Neural progenitor cell (in vitro differentiated cells): ENCODE results near the gene ATOH1. TPM values are rescaled to one million over a fixed set of nuclear protein-coding genes. Genes with fewer than 3 reads are reported as not detected.

ENCODE experiments used
- DNase-seq: peaks from one replicate; pipeline ENCODE4 v3.0.0-alpha.2; 2016; ENCODE audit warnings: low spot score
- H2AFZ ChIP-seq: fragments of 200-600 bp; sonication (generic); replicated peaks from 2 replicates; pipeline ENCODE4 v1.6.1; 2016; ENCODE audit warnings: antibody characterized with exemption
- H3F3A ChIP-seq: fragments of 200-600 bp; sonication (generic); 2 replicates; pipeline ENCODE4 v1.6.1; 2016; ENCODE audit warnings: antibody characterized with exemption, low read depth
- H3K27ac ChIP-seq: fragments of 200-600 bp; sonication (generic); 2 replicates; pipeline ENCODE4 v1.5.1; 2016; ENCODE audit warnings: mild to moderate bottlenecking
- H3K27me3 ChIP-seq: fragments of 200-600 bp; sonication (generic); 2 replicates; pipeline ENCODE4 v1.6.1; 2016; ENCODE audit warnings: mild to moderate bottlenecking, moderate library complexity
- H3K36me3 ChIP-seq: fragments of 200-600 bp; sonication (generic); 2 replicates; pipeline ENCODE4 v1.5.1; 2016
- H3K4me1 ChIP-seq: fragments of 200-600 bp; sonication (generic); 2 replicates; pipeline ENCODE4 v1.6.1; 2016; ENCODE audit warnings: mixed run types
- H3K4me2 ChIP-seq: fragments of 200-600 bp; sonication (generic); 2 replicates; pipeline ENCODE4 v1.6.1; 2016
- H3K4me3 ChIP-seq: fragments of 200-600 bp; sonication (generic); 2 replicates; pipeline ENCODE4 v1.5.1; 2016
- H3K79me2 ChIP-seq: fragments of 200-600 bp; sonication (generic); 2 replicates; pipeline ENCODE4 v1.6.1; 2016; ENCODE audit warnings: low read depth
- H3K9ac ChIP-seq: fragments of 200-600 bp; sonication (generic); 2 replicates; pipeline ENCODE4 v1.6.1; 2016
- H3K9me3 ChIP-seq: fragments of 200-600 bp; sonication (generic); 2 replicates; pipeline ENCODE4 v1.5.1; 2016; ENCODE audit warnings: low read depth
- H4K20me1 ChIP-seq: fragments of 200-600 bp; sonication (generic); 2 replicates; pipeline ENCODE4 v1.6.1; 2016; ENCODE audit warnings: low read depth
- H3K27ac Mint-ChIP-seq: 3 replicates; pipeline ENCODE4 v1.8.0; 2021; ENCODE audit warnings: mixed read lengths
- H3K27me3 Mint-ChIP-seq: 2 replicates; pipeline ENCODE4 v1.8.0; 2022; ENCODE audit warnings: low read depth, mild to moderate bottlenecking, inconsistent platforms, moderate library complexity, mixed read lengths; ENCODE audit not compliant: insufficient read depth
- H3K36me3 Mint-ChIP-seq: 3 replicates; pipeline ENCODE4 v1.8.0; 2021; ENCODE audit warnings: mixed read lengths
- H3K4me1 Mint-ChIP-seq: 3 replicates; pipeline ENCODE4 v1.8.0; 2021; ENCODE audit warnings: mixed read lengths
- H3K4me3 Mint-ChIP-seq: 3 replicates; pipeline ENCODE4 v1.8.0; 2021; ENCODE audit warnings: mild to moderate bottlenecking, moderate library complexity, mixed read lengths
- H3K9me3 Mint-ChIP-seq: 3 replicates; pipeline ENCODE4 v1.8.0; 2020; ENCODE audit warnings: mixed read lengths
- CTCF ChIP-seq: fragments of 200-600 bp; sonication (generic); IDR thresholded peaks from 2 replicates; pipeline ENCODE4 v1.5.1; 2017; ENCODE audit warnings: antibody characterized with exemption, mild to moderate bottlenecking
- EZH2 ChIP-seq: fragments of 200-600 bp; sonication (generic); IDR thresholded peaks from 2 replicates; pipeline ENCODE4 v1.6.1; 2017; ENCODE audit warnings: antibody characterized with exemption, mild to moderate bottlenecking, moderate library complexity
- EZH2phosphoT487 ChIP-seq: fragments of 200-600 bp; sonication (generic); IDR thresholded peaks from 2 replicates; pipeline ENCODE4 v1.6.1; 2017; ENCODE audit warnings: antibody characterized with exemption
- total RNA-seq: library from RNA; depleted of rRNA; stranded (reverse); fragments of >200 nt; gene quantifications from 2 replicates; pipeline ENCODE4 v1.2.3, GENCODE V29; 2015; ENCODE audit warnings: low replicate concordance

Gene ATOH1
- total RNA-seq, 1 donor from 2014 or later: not detected

- Histone ChIP-seq H3K9me3 (no peaks in the 10 kb centered on the region), H3K36me3 (no peaks in the 10 kb centered on the region), H3K27me3 (peaks cover 40% of the 10 kb centered on the region), H4K20me1 (no peaks in the 10 kb centered on the region), H3K9ac (no peak overlapping the region), H3K79me2 (no peaks in the 10 kb centered on the region), H3K27ac (no peak overlapping the region), H3K4me1 (no peaks in the 10 kb centered on the region), H3F3A (no peaks in the 10 kb centered on the region), H2AFZ (peak overlapping the region; percentile 65), H3K4me2 (no peak overlapping the region), H3K4me3 (no peak overlapping the region)
- no peak overlapping the region for H3K4me3 Mint-ChIP-seq
- DNase-seq: no peak
- H3K9me3 Mint-ChIP-seq: no peaks in the 10 kb centered on the region
- H3K27me3 Mint-ChIP-seq: peaks cover 13% of the 10 kb centered on the region
- no peaks in the 10 kb centered on the region for H3K36me3 Mint-ChIP-seq
- H3K27ac Mint-ChIP-seq: no peak overlapping the region
- peaks cover 5% of the 10 kb centered on the region for H3K4me1 Mint-ChIP-seq
- TF ChIP-seq CTCF: no peak
- TF ChIP-seq EZH2: no peak
- TF ChIP-seq EZH2phosphoT487: no peak
Measured at GRCh38 chr4:93842601-93843252, 14.2 kb downstream of the ATOH1 start.

- Histone ChIP-seq H2AFZ (no peak overlapping the region), H3K4me2 (no peak overlapping the region), H3K9me3 (no peaks in the 10 kb centered on the region), H3K27me3 (peaks cover 30% of the 10 kb centered on the region), H4K20me1 (no peaks in the 10 kb centered on the region), H3K4me1 (no peaks in the 10 kb centered on the region), H3F3A (no peaks in the 10 kb centered on the region), H3K9ac (no peak overlapping the region), H3K4me3 (no peak overlapping the region), H3K79me2 (no peaks in the 10 kb centered on the region), H3K36me3 (no peaks in the 10 kb centered on the region), H3K27ac (no peak overlapping the region)
- DNase-seq: no peak
- peaks cover 5% of the 10 kb centered on the region for H3K4me1 Mint-ChIP-seq
- no peak overlapping the region for H3K27ac Mint-ChIP-seq
- H3K9me3 Mint-ChIP-seq: no peaks in the 10 kb centered on the region
- peaks cover 13% of the 10 kb centered on the region for H3K27me3 Mint-ChIP-seq
- H3K36me3 Mint-ChIP-seq: no peaks in the 10 kb centered on the region
- no peak for TF ChIP-seq EZH2
- H3K4me3 Mint-ChIP-seq: no peak overlapping the region
Measured at GRCh38 chr4:93843772-93844171, 15.2 kb downstream of the ATOH1 start.

GRCh38 chr4:93852680-93853079 is 24.1 kb downstream of the ATOH1 start:
- no peaks in the 10 kb centered on the region for H3K36me3 Mint-ChIP-seq
- Histone ChIP-seq H4K20me1 (no peaks in the 10 kb centered on the region), H3K4me2 (no peak overlapping the region), H3F3A (no peaks in the 10 kb centered on the region), H3K9ac (no peak overlapping the region), H3K4me3 (no peak overlapping the region), H3K36me3 (no peaks in the 10 kb centered on the region), H2AFZ (no peak overlapping the region), H3K27ac (no peak overlapping the region), H3K4me1 (no peaks in the 10 kb centered on the region), H3K9me3 (no peaks in the 10 kb centered on the region), H3K79me2 (no peaks in the 10 kb centered on the region), H3K27me3 (peaks cover 3% of the 10 kb centered on the region)
- H3K9me3 Mint-ChIP-seq: no peaks in the 10 kb centered on the region
- DNase-seq: no peak
- H3K4me1 Mint-ChIP-seq: no peaks in the 10 kb centered on the region
- TF ChIP-seq EZH2: no peak
- no peak for TF ChIP-seq EZH2phosphoT487
- H3K27me3 Mint-ChIP-seq: no peaks in the 10 kb centered on the region
- no peak overlapping the region for H3K27ac Mint-ChIP-seq
- no peak overlapping the region for H3K4me3 Mint-ChIP-seq

- Mint-ChIP-seq H3K4me3 (no peak overlapping the region), H3K4me1 (no peaks in the 10 kb centered on the region), H3K36me3 (no peaks in the 10 kb centered on the region), H3K9me3 (no peaks in the 10 kb centered on the region), H3K27me3 (no peaks in the 10 kb centered on the region), H3K27ac (no peak overlapping the region)
- no peak for DNase-seq
- Histone ChIP-seq H3K36me3 (no peaks in the 10 kb centered on the region), H3F3A (no peaks in the 10 kb centered on the region), H3K9ac (no peak overlapping the region), H2AFZ (no peak overlapping the region), H3K4me2 (no peak overlapping the region), H3K4me1 (no peaks in the 10 kb centered on the region), H3K27me3 (no peaks in the 10 kb centered on the region), H3K27ac (no peak overlapping the region), H4K20me1 (no peaks in the 10 kb centered on the region), H3K9me3 (no peaks in the 10 kb centered on the region), H3K79me2 (no peaks in the 10 kb centered on the region), H3K4me3 (no peak overlapping the region)
- TF ChIP-seq CTCF (no peak), EZH2phosphoT487 (no peak), EZH2 (no peak)
Measured at GRCh38 chr4:93855926-93856325, 27.4 kb downstream of the ATOH1 start.
